NCI-H2227 (cell line): ENCODE data around the gene ADAP1.
A peak's percentile ranks its signal among the peaks of the same experiment; 100 is the strongest.
"Not testable (repeated sequence)": the region's sequence is repeated elsewhere in the genome, so short reads cannot be mapped to it uniquely, and the experiment has no call there.

Experiments
- DNase-seq: peaks from one replicate; lab custom pipeline; 2025; ENCODE audit not compliant: unreplicated experiment; lab: John Stamatoyannopoulos, UW

Gene ADAP1

DNA sequence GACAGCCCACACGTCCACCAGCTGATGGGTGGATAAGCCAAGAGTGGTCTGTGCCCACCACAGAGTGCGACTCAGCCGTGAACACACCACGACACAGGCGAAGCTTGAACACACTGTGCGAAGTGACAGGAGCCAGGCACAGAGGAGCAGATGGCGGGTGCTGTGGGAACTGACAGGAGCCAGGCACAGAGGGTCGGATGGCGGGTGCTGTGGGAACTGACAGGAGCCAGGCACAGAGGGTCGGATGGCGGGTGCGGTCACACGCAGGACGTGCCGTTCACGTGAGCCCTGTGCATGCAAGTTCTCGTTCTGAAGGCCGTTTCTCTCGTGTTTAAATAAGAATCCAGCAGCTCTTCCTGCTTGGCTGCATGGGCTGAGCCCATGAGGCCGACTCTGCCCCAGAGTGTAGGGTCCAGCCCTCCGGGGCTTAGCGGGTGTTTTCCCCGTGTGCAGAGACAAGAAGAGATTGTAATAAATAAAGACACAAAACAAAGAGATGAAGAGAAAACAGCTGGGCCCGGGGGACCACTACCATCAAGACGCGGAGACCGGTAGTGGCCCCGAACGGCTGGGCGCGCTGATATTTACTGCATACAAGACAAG lies 5.9 kb upstream of the ADAP1 start:
- DNase-seq = no peak

DNA sequence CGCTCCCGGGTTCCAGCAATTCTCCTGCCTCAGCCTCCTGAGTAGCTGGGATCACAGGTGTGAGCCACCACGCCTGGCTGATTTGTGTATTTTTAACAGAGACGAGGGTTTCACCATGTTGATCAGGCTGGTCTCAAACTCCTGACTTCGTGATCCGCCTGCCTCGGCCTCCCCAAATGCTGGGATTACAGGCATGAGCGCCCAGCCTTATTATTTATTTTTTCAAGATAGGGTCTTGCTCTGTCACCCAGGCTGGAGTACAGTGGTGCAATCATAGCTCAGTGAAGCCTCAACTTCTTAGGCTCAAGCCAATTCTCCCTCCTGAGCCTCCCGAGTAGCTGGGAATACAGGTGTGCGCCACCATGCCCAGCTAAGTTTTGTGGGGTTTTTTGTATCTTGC lies 5.3 kb upstream of the ADAP1 start:
- not testable (repeated sequence) for DNase-seq

DNA sequence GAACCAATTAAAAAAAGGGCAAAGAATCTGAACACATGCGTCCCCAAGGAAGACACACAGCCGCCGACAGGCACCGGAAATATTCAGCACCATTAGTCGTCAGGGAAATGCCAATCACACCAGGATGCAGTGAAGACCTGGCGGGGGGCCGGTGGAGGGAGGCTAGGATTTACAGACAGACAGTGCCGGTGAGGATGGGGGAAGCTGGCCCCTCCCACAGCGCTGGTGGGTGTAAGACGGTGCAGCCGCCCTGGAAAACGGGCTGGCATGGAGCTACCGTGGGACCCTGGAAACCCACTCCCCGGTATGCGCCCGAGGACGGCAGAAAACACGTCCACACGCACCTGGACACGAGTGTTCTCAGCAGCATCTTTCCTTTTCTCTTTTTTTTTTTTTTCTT lies 4.8 kb upstream of the ADAP1 start:
- peak; percentile 10 for DNase-seq

DNA sequence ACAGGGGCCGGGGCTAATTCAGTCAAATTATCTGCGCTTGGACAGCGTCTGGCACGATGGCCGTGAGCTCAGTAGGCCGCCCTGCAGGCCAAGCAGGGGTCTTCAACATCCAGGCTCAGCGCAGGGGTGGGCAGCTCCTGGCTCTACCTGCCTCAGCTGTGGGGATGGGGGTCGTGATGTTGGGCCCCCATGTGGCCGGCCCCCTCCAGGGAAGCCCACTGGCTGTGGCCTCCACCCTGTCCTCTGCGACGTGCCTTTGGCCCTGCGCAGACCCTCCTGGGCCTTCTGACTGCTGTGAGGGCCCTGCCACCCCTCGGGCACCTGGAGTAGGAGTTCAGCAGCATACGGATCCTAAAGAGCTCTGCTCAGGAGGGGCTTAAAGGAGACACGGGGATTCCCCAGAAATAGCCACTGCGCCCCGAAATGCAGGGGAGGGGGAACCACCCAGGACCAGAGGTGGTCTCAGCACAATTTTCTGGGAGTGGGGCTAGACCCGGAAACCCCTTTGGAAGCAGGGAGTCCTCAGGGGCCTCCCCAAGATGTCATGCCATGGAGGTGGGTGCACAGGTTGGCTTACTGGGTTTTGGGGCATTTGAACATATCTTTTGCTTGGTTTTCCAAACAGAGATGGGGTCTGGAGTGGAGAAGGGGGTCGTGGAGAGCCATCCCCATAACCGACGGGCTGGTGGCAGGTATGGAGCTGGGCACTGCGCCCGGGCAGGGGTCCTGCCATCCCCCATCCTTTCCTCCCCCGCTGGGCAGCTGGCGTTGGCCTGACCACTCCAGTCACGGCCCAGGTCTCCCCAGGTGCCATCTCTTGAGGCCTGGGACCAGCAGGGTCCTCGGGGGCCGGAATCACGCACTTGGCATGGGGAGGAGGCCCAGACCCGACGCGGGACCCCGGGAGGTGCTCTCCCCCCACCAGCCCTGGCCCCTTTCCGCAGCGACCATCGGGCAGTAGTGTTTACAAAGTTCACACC lies 4.0 kb upstream of the ADAP1 start:
- DNase-seq = no peak

DNA sequence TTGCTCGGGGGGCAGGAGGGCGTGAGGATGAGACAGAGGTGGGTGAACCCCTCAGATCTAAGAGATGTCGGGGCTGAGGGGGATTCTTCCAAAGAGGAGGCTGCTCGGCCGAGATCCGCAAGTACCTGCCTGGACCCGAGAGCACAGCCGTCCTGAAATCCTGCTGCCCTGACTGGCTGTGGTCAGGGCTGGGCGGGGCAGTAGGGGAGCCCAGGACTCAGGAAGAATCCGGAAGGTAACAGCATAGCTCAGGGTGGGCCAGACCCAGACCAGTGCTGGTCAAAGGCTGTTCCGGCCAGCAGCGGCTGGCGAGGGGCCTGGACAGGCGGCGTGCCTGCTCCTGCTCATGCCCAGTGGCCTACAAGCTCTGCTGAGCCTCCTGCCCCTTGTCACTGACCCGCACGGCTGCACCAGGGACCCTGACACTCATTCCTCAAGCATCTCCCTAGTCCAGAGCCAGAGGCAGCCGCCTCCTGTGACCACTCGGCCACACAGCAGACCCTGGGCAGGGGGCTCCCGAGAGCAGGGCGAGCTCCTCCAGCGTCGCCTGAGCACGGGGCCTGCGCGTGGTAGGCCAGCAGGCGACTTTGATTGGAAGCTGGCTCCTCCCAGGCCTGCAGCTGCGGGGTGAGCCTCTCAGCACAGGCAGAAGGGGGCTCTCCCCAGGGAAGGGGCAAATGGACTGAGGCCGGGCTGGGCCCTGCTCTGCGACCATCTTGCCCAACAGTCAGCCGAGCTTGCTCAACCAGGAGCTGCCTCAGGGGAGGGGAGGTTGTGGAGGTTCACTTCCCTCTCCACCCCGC lies 3.1 kb upstream of the ADAP1 start:
- DNase-seq = no peak

DNA sequence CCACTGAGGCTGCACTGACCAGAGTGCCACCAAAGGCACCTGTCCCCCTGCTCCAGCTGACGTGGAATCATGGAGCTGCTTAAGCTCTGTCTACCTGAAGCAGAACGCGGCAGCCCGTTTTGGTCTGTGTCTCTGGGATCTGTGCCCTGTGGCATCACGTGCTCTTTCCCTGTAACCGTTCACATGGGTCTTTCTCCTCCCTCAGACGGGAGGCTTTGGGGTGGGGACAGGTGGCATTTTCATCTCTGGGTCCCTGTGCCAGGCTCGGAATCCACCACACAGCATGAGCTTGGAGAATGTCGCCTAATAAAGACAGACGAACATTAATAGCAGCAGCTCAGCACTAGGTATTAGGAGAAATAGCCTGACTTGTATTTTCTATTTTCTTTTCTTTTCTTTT lies 1.6 kb upstream of the ADAP1 start:
- DNase-seq = no peak

DNA sequence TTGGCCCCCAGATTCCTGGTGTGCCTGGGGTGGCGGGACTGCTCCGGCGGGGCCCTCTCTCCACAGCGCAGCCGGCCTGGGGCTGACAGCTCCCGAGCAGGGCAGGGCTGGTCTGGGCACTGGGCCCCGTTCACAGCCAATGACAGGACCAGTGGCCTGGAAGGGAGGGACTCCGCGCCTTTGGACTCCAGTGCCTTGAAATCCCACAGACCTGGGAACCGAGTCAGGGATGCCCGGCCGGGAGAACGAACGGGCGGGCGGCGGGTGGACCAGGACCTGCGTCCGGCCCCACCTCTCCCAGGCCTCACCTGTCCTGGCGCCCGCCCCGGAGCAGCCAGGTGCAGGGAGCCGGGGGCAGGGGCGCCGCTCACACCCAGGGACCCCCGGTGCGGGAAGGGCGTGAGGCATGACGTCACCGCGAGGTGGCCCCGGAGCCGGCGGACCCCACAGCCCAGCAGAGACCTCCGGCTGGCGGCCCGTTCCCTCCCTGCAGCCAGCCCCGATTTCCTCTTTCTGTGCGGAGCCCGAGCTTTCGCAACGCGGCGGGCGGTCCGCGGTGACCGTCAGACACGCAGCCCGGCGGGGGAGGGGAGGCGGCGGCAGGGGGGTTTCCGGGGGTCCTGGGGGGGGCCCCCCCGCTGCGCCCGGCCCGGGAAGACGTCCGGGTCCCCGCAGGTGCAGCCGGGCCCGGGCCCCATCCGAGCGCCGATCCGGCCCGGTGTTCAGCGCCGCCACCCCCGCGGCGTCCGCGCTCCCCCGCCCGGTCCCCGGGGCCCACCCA lies 743 bp downstream of the ADAP1 start:
- DNase-seq = peak; percentile 53

DNA sequence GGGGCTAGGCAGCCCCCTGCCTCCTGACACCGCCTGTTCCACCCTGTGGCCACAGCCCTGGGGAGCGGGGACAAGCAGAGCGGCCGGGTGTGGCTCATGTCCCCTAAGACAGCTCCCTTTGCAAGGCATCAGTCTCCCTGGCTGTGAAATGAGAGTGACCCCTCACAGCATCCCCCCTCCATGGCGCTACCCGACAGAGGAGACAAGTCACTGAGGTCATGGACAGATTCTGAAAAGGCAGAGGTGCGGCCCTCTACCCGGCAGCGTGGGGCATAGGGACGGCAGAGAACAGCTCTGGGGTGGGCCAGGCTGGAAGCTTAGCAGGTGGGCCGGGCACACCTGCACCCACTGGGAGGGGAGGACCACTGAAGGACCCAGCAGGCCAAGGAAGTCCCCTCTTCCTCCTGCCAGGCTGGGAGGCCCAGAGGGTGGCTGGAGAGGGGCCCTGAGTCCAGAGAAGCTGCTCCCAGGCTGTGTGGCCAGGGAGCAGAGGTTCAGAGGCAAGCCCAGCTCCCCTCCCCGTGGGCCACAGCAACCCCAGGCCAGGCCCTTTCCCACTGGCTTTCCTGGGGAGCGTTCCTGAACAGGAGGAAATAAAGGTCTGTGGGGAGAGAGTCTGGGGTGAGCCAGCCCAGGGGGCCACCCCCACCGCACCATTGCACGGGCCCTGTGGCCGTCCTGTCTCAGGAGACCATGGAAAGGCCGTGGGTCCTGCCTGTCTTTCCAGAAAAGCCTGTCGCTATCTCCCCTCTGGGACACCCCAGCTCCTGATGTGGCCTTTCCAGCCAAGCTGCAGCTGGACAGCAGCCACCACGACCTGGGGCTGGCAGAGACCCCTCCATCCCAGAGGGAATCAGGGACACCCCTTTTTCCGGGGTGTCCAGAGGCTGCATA lies 1.7 kb downstream of the ADAP1 start:
- DNase-seq = no peak

DNA sequence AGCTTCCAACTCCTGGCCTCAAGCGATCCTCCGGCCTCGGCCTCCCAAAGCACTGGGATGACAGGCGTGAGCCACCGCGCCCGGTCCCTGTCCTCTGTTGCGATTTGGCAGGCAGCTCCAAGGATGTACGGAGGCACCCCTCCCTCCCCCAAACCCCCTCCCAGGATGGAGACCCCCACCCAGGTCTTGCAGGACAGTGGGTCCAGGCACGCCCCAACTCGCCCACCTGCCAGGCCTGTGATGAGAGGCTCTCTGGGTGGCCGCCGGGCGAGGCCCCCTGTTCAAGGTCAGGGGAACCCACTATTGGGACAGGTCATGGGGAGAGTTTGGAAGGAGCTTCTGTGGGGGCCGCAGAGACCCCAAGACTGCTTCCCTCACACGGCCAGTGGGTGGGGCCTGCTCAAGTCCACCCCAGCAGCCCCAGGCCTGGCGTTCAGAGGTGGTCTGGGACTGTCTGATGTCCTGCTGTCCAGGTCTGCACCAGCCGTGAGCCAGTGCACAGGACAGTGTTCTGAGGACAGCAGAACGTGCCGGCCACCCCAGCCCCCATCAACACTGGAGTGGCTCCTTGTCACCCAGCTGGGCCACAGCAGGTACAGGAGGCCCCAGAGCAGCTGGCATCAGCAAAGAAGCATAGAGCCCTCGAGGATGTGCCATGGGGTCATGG lies 2.5 kb downstream of the ADAP1 start:
- no peak for DNase-seq

DNA sequence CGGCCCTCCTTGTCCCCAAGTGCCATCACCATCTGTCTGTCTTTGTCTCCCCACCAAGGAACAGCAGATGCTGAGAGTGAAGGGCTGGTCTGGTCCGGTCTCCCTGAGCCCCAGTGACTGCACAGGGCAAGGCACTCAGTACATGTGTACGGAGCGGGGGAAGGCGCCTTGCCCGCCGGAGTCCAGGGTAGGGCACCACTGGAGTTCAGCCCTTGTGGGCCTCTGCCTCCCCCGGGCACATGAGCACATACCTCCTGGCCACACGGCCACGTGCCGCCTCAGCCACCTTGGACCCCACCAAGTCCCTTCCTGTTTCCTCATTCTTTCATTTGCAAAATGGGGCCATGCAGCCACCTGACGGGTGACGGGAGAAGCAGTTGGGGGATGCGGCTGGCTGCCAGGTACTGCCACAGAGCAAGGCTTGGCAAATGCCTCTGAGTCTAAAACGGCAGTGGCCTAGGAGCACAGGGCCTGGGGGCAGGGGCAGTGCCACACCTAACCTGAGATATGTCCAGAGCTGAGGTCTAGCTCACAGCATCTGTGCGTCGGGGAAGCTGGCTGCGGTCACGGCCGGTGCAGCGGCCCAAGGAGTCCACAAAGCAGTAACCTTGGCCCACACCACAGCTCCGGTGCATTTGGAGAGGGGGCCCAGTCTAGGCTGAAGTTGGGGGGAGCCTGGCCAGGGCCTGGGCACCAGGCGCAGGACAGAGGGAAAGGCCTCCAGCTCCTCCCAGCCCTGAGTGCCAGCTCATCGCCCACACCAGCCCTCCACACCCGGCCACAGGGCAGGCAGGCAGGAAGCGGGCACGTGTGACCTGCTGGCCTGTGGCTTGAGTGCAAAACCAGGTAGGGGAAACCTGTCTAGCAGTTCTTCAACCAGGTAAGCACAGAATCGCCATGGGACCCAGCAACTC lies 5.2 kb downstream of the ADAP1 start:
- DNase-seq = no peak

DNA sequence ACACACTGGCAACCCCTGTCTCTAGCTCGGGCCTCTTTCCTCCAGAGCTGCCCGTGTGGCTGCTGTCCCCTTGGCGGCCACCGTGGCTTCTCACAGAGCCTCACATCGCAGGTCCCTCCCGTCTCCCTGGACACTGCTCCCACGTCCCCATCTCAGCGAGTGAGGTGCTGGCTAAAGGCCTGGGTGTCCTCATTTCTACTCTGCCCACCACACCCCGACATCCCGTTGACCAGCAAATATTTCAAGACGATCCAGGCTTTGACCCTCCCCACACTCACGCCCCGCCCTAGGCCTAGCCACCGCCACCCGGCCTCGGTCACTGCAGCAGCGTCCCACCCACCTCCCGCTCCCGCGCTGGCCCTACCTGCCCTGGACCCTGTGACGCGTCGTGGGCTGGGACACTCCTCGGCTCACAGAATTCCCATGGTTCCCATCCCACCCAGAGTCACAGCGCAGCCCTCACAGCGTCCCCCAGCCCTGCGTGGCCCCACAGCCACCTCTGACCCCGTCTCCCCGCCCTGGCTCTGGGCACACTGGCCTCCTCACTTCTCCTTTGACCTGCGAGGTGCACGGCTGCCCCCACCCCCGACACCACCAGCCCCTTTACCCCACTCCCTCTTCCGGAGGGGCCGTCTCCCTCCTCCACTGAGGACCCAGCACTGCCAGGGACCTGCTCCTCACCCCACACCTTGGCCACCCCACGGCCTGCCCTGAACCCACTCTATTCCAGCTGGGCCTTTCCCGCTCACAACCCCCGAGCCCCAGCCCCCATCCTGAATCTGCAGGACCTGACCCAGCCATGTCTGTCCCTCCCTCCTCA lies 6.9 kb downstream of the ADAP1 start:
- no peak for DNase-seq

DNA sequence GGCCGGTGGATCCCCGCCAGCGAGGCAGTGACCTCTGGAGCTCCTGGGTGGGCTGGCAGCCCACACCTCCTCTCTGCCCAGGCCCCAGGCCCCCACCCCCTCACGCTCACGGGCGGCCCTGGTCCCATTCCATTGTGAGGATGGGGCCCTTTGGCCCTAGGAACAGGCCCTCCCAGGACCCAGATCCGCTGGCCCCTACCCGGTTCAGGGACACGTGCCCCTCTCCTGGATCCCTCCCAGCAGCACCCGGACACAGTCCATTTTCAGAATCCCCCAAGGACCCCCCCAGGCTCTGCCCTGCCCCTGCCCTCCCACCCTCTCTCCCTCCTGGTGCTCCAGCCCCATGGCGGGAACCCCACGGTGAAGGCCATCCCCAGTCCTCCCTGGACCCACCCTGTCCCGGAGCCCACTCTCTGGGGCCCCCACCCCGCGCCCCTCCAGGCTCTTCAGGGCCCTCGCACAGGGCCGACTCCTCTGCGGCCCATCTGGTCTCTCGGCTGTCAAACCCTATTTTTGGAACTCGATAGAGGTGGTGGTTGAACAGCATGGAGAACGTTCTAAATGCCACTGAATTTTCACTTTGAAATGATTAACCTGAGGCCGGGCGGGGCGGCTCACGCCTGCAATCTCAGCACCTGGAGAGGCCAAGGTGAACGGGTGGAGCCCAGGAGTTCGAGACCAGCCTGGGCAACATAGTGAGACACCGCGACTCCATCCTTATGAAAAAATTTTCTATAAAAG lies 8.1 kb downstream of the ADAP1 start:
- DNase-seq = no peak

DNA sequence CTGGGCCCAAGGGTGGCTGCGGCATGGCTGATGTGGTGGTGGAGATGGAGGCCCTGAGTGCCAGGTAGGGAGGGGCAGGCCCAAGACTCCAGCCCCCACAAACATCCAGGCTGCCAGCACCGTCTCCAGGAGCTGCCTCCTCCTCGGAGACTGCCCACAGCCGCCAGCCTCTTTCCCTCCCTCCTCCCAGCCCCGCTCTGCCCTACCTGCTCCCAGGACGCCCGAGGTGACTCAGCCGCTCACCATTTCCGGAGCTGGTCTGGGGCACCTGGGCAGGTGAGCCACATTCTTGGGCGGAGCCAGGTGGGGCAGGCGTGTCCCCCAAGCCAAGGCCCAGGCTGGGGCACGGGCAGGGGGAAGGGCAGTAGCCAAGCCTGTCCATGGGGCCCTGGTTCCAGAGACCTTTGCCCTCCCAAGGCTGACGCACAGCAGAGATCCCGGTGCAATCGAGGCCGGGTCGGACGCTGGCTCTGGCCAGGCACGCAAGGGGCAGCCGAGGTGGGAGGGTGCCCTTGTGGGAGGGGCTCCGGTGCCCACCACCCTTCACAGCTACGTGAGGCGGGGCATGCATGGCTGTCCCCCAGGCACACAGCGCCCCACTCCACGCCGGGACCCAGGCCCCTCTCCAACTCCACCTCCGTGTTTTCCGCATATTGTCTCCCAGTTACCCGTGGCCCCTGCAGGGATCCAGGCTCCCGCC lies 8.8 kb downstream of the ADAP1 start:
- DNase-seq = no peak

DNA sequence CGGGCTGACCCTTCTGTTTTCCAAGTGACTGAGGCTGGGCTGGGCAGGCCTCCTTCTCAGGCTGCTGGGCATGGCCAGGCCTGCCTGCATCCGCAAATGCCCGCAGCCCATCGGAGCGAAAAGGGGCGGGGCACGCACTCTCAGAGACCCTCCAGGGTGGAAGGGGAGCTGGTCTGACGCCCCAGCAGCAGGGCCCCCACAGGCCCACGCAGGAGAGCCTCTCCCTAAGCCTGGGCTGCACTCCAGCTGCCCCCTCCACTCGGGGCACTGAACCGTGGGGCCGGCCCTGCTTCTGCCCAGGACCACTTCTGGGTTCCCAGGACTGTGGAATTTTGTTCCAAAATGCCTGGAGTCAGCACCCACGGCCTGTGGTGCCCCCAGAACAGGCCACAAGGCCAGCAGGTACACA lies 9.3 kb downstream of the ADAP1 start:
- DNase-seq = no peak

DNA sequence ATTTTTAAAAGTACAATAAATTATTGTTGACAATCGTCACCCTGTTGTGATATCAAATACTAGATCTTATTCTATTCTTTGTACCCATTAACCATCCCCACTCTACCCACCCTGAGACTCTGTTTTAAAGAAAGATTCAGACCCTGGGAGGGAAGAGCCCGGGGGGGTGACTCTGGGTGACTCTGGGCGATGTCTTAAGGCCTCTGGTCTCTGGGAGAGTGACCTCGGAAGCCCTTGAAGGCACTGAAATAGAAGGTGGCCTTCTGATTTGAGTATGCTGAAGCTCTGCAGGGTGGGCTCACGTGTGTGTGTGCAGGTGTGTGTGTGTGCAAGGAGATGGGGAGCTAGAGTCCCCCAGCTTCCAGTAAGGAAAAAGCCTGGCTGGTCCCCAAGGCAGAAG lies 9.7 kb downstream of the ADAP1 start:
- no peak for DNase-seq

DNA sequence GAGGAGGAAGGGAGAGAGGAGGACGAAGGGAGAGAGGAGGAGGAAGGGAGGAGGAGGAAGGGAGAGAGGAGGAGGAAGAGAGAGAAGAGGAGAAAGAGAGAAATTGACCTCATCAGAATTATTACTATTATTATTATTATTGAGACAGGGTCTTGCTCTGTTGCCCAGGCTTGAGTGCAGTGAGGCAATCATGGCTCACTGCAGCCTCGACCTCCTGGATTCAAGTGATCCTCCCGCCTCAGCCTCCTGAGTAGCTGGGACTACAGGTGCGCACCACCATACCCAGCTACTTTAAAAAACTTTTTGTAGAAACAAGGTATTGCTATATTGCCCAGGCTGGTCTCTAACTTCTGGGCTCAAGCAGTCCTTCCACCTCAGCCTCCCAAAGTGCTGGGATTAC lies 10.7 kb downstream of the ADAP1 start:
- DNase-seq = not testable (repeated sequence)
